Endometrial microvascular endothelial cells (primary cell): ENCODE data around the gene ATP6V0A1. TPM values are rescaled to one million over a fixed set of nuclear protein-coding genes. Genes with fewer than 3 reads are reported as not detected.
"Not testable (repeated sequence)": the region's sequence is repeated elsewhere in the genome, so short reads cannot be mapped to it uniquely, and the experiment has no call there.

Source experiments
- in situ Hi-C: cut with HindIII; loops from 2 replicates; pipeline ENCODE4 v1.10.0; 2017; ENCODE audit warnings: low sequenced_read_pairs, low pct_unique_long_range_greater_than_20kb; ENCODE audit errors: inconsistent ontology term
- total RNA-seq: library from RNA; depleted of rRNA; stranded (reverse); fragments of >200 nt; gene quantifications from one replicate; pipeline ENCODE4 v1.2.3, GENCODE V29; 2015; ENCODE audit errors: inconsistent ontology term

ATP6V0A1 gene
- total RNA-seq, 1 donor from 2014 or later = 27.1 TPM

DNA sequence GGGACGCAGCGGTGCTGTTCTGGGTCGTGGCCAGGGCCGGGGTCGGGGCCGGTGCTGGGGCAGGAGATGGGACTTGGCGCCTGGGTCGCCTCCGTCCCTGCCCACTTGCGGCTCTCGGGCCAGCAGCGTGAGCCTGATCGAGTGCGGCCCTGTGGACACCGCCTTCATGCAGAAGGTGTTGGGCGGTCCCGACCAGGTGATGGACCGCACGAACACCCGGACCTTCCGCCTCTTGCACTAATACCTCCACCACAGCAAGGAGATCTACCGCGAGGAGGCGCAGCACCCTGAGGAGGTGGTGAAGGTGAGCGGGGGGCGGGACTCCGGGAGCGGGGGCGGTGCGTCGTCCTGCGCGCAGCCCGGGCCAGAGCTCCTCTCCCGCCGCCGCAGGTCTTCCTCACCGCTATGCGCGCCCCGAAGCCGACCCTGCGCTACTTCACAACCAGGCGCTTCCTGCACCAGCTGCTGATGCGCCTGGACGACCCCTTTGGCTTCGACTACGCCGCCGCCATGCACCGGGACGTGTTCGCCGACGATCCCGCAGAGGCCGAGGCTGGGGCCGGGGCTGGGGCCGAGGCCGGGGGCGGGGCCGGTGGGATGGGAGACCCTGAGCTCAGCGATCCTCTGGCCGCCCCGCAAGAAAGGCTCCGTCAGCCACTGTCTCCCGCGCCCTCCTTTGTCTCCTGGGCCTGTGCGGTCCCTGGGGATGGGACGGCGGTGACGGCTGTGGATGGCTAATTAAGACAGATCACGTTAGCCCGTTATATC is 89.6 kb downstream of the ATP6V0A1 start:
- in situ Hi-C loops = no loop called here

DNA sequence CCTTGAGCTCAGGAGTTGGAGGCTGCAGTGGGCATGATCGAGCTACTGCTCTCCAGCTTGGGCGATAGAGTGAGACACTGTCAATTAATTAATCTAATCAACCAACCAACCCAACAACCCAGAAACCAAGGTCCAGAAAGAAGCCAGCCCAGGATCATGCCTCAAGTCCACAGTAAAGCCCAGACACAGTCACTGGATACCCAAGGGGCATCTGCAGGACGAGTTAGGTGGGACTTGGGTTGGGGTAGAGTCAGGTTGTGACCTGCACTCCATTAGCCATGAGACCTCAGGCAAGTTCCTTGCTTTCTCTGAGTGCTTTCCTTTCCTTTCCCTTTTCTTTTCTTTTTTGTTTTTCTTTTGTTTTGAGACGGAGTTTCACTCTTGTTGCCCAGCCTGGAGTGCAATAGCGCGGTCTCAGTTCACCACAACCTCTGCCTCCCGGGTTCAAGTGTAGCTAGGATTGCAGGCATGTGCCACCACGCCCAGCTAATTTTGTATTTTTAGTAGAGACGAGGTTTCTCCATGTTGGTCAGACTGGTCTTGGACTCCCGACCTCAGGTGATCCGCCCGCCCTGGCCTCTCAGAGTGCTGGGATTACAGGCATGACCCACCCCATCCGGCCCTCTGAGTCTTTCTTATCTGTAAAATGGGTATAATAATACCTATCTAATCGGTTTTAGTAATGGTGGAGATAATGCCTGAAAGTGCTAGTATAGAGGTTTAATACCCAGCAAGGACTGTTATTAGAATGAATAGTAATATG is 90.5 kb downstream of the ATP6V0A1 start:
- in situ Hi-C loops = no loop called here

DNA sequence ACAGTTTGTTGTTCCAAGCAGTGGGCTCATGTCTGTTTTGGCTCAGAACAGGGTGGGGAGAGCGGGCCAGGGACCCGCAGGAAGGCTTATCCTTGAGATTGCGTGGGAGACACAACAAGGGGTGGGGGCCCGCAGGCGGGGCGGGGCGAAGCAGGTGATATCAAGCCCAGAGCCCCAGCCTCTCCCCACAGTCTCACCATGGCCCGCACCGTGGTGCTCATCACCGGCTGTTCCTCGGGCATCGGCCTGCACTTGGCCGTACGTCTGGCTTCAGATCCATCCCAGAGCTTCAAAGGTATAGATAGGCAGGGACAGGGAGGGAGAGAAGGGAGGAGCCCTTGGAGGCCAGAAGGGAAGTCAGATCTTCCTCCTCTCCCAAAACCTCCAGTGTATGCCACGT is 94.1 kb downstream of the ATP6V0A1 start, which contains the start of gene HSD17B1:
Gene HSD17B1, plus strand, starts transcription at position 188 of the 400 bp plus-strand sequence. Its CDS starts 11 bp downstream, at position 199.
- in situ Hi-C loops = not testable (repeated sequence)

DNA sequence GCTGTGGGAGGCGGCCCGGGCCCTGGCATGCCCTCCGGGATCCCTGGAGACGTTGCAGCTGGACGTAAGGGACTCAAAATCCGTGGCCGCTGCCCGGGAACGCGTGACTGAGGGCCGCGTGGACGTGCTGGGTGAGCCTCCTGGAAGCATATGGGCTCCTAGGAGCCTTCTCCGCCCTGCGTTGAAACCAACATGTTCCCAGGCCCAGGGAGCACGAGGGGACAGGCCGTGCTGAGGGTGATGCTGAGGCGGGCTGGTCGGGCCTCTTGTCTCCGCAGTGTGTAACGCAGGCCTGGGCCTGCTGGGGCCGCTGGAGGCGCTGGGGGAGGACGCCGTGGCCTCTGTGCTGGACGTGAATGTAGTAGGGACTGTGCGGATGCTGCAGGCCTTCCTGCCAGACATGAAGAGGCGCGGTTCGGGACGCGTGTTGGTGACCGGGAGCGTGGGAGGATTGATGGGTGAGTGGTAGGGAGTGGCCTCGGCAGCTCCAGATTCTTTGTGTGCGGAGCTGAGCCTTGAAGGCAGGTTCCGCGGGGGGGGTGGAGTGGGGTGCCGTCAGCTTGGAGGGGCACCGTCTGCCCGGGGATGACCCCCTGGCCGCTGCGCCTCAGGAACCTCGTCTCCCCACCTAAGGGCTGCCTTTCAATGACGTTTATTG is 94.6 kb downstream of the ATP6V0A1 start:
- in situ Hi-C loops = no loop called here

DNA sequence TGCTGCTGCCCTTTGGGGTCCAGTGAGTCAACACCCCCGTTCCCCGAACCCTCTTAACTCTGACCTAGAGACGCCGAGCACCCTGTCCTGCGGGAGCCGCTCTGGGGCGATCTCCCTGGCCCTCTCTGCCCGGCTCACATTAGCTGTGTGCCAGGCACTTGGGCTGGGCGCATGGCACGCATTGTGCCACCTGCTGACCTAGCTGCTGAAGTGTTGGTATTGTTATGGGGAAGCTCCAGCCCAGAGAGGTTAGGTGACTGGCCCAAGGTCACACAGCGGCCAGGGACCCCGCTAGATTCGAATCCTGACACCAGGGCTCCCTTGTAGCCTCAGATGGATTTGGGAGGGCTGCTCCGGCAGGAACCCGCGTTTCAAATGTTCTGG is 95.2 kb downstream of the ATP6V0A1 start:
- in situ Hi-C loops = no loop called here

DNA sequence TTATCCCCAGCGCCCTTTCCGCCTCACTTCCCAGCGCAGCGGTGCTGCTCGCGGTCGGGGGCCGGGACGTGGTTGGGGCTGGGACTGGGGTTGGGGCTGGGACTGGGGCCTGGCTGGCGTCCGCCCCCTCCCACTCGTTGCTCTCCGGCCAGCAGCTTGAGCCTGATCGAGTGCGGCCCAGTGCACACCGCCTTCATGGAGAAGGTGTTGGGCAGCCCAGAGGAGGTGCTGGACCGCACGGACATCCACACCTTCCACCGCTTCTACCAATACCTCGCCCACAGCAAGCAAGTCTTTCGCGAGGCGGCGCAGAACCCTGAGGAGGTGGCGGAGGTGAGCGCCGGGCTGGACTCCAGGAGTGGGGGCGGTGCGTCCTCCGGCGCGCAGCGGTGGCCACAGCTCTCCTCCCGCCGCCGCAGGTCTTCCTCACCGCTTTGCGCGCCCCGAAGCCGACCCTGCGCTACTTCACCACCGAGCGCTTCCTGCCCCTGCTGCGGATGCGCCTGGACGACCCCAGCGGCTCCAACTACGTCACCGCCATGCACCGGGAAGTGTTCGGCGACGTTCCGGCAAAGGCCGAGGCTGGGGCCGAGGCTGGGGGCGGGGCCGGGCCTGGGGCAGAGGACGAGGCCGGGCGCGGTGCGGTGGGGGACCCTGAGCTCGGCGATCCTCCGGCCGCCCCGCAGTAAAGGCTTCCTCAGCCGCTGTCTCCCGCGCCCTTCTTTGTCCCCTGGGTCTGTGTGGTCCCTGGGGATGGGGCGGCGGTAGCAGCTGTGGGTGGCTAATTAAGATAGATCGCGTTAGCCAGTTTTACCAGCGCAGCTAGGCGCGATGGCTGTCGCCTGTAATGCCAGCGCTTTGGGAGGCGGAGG is 95.8 kb downstream of the ATP6V0A1 start:
- in situ Hi-C loops = no loop called here

DNA sequence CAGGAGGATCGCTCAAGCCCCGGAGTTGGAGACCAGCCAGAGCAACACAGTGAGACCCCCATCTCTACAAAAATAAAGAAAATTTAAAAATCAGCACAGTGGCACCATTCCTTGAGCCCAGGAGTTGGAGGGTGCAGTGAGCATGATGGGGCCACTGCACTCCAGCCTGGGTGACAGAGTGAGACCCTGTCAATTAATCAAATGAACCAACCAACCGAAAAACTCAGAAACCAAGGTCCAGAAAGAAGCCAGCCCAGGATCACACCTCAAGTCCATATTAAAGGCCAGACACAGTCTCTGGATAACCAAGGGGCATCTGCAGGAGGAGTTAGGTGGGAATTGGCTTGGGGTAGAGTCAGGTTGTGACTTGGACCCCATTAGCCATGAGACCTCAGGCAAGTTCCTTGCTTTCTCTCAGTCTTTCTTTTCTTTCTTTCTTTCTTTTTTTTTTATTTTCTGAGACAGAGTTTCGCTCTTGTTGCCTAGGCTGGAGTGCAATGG is 96.5 kb downstream of the ATP6V0A1 start:
- in situ Hi-C loops = no loop called here

DNA sequence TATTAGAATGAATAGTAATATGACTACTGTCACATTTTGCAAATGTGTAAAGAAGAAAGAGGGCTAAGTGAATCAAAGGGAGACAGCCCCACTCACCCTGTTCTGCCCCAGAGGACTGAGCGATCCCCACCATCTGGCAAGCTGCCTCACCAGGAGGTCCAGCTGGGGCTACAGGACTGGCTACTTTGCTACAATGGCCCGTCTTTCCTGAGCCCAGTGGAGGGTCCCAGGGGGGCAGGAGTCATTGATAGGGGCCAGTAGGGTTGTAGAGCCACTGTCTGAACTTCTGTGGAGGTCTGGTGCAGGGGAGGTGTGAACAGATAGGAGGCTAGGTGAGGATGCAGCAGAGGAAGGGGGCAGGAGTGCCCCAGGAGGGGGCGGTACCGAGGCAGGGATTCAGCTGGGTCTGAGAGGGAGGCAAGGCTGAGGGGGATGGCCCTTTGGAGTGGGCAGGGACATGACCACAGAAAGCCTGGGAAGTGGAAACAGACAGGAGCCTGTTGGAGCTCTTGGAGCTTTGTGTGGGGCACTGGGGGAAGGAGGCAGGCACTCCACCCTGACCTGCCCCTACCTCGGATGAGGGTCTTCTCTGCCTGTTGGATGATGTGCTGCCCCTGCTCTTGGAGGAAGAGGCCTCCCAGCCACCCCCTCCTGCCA is 97.4 kb downstream of the ATP6V0A1 start:
- in situ Hi-C loops = not testable (repeated sequence)

DNA sequence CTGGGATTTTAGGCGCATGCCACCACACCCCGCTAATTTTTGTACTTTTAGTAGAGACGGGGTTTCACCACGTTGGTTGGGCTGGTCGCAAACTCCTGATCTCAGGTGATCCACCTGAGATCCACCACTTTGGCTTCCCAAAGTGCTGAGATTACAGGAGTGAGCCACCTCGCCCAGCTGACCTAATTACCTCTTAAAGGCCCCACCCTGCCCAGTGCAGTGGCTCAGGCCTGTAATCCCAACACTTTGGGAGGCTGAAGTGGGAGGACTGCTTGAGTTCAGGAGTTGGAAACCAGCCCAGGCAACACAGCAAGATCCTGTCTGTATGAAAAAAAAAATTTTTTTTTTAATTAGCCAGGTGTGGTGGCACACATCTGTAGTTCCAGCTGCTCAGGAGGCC is 100.4 kb downstream of the ATP6V0A1 start:
- in situ Hi-C loops = no loop called here

DNA sequence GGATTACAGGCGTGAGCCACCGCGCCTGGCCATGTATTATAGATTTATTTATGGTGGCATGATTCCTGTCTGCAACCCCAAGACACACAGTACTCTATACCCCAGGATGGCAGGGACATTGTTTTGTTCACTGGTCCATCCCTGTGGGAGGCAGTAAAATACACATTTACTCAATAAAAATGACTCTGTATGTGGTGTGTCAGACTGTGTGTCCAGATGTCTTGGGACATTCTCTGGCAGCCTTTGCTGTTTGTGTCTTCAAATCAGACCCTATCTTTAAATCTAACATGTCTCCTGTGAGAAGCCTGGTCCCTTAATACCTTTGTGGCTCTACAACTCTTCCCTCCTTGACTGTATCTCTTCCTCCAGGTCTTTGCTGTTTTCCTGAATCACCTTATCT is 101.6 kb downstream of the ATP6V0A1 start:
- in situ Hi-C loops = no loop called here

DNA sequence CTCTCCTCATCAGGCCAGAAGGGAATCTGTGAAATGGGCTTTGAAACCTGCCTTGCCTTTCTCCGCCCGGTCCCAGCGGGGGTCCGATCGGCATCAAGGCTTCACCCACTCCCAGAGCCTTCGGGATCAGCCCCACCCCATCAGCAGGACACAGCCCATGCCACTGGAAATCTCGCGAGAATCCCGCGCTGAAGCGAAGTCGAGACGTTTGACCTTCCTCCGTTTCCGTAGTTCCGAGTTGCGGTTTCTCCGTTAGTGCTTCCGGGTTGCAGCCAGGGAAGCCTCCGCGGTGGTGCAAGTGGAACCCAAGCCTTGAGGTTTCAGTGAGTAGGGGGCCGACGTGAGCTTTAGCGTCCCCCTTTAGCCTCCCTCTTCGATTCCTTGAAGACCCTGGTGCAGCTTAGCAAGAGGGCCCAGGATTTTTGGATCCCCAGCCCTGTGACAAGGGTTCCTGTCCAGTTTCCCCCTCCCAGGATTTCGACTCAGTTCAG is 103.3 kb downstream of the ATP6V0A1 start, which contains the start of gene COASY:
Gene COASY, plus strand, starts transcription at position 252 of the 491 bp plus-strand sequence. CDS start 475 bp downstream, outside the sequence.
- in situ Hi-C loops = no loop called here

DNA sequence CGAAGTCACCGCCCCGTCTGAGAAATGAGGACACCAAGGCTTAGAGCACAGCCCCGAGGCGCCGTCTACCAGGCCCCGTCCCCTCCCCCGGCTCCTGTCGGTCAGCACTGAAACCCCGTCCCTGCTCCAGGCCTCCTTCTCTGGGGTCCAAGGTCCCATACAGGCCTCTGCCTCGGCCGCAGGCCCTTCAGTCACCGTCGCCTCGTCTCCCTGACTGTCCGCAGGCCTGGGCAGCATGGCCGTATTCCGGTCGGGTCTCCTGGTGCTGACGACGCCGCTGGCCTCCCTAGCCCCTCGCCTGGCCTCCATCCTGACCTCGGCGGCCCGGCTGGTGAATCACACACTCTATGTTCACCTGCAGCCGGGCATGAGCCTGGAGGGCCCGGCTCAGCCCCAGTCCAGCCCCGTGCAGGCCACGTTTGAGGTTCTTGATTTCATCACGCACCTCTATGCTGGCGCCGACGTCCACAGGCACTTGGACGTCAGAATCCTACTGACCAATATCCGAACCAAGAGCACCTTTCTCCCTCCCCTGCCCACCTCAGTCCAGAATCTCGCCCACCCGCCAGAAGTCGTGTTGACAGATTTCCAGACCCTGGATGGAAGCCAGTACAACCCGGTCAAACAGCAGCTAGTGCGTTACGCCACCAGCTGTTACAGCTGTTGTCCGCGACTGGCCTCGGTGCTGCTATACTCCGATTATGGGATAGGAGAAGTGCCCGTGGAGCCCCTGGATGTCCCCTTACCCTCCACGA is 103.9 kb downstream of the ATP6V0A1 start:
- in situ Hi-C loops = no loop called here

DNA sequence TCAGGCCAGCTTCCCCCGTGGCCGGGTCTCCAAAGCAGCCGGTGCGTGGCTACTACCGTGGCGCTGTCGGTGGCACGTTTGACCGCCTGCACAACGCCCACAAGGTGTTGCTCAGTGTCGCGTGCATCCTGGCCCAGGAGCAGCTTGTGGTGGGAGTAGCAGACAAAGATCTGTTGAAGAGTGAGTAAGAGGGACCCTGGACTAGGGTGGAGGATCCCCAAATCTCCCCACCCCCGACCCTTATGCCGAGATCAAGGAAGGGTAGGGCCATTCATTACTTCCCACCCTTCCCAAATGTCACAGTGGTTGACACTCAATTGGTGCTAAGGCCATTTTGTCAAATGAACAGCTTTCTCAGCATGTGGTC is 104.4 kb downstream of the ATP6V0A1 start:
- in situ Hi-C loops = no loop called here

DNA sequence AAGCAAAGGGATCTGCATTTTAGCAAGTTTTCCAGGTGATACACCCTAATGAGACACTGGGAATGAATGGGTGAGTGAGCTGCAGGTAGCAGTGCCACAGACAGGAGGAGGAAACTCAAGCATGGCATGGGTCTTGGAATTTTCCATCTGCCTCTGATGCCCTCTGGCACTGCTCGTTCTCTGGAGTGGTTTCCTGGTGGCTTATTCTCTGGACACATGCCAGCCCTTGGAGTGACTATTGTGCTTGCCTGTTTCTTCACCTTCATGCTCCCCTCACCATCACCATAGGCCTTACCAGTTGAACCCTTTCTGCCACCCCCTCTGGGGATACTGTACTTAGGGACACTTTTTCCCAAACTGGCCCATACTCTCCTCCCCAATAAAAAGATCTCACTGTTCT is 104.9 kb downstream of the ATP6V0A1 start:
- in situ Hi-C loops = no loop called here

DNA sequence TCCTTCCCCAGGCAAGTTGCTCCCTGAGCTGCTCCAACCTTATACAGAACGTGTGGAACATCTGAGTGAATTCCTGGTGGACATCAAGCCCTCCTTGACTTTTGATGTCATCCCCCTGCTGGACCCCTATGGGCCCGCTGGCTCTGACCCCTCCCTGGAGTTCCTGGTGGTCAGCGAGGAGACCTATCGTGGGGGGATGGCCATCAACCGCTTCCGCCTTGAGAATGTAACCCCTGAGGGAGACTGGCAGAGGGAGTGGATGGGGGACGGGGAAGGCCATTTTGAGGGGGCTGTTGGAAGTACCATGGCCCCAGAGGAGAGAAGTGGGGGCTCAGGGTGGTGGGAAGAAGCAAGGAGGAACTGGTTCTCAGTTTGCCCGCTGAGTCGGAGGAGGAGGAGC is 105.3 kb downstream of the ATP6V0A1 start:
- in situ Hi-C loops = no loop called here

DNA sequence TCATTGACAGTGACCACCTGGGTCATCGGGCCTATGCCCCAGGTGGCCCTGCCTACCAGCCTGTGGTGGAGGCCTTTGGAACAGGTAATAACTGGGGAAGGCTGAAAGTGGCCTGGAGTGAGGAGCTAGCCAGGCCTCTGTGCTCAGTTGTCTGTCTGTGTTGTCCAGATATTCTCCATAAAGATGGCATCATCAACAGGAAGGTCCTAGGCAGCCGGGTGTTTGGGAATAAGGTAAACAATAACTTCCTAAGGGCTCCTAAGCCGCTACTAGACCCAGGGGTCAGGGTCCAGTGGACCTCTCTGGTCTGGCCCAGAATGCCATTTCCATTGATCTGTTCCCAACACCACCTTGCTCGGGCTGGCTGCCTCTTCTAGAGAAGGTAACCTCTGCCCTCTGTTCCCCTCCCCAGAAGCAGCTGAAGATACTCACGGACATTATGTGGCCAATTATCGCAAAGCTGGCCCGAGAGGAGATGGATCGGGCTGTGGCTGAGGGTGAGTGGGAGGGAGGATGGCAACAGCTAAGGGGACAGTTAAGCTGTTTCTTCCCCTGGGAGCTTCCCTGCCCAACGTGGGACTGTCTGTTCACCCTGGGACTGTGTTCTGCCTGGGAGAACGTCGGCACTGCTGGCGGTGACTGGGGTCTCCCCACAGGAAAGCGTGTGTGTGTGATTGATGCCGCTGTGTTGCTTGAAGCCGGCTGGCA is 106.3 kb downstream of the ATP6V0A1 start:
- in situ Hi-C loops = no loop called here
